ENCODE measurements around the gene SCN2B.

Gene SCN2B

DNA sequence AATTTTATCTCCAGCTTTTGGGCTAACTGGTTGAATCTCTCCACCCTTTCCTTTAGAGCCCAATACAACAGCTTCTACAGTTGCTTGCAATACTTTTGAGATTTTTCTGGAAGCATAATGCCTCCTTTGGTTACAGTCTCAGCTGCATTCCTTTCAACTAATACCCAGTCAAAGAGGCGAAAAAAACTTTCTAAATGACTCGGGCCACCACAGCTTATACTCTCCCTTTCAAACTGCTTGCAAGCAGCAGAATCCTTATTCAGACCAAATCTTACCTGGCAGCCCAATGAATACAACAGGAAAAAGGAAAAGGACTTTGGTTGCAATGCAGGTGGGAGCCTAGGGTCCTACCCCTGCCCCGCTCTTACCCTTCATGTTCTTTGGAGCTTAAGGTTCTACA lies 32.6 kb upstream of the SCN2B start:
- TF ChIP-seq, protein P1, sequence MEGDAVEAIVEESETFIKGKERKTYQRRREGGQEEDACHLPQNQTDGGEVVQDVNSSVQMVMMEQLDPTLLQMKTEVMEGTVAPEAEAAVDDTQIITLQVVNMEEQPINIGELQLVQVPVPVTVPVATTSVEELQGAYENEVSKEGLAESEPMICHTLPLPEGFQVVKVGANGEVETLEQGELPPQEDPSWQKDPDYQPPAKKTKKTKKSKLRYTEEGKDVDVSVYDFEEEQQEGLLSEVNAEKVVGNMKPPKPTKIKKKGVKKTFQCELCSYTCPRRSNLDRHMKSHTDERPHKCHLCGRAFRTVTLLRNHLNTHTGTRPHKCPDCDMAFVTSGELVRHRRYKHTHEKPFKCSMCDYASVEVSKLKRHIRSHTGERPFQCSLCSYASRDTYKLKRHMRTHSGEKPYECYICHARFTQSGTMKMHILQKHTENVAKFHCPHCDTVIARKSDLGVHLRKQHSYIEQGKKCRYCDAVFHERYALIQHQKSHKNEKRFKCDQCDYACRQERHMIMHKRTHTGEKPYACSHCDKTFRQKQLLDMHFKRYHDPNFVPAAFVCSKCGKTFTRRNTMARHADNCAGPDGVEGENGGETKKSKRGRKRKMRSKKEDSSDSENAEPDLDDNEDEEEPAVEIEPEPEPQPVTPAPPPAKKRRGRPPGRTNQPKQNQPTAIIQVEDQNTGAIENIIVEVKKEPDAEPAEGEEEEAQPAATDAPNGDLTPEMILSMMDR (conservative IDR thresholded peaks at IDR 0.05; ENCODE audit: low read depth, low read length), result no peak
- DNase-seq (ENCODE audit: low read depth), result no peak
- H3K4me3 ChIP-seq (ENCODE audit: low read length), result no peak overlapping the region

DNA sequence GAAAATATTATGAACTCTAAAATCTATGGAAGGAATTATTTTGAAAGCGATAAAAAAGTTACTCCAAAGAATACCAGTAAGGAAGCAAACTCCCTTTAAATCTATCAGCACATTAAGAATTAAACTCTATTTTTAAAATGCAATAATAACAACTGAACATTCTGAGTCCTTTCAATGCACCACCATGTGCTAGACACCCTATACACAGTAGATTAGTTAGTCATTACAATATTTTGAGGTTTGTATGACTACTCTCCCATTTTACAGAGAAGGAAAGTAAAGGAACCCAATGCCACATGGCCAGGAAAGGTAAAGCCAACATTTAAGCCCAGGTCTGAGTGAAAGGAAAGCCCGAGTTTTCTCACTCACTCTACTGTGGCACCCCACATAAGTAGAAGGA lies 30.6 kb upstream of the SCN2B start:
- no peak overlapping the region for H3K4me3 ChIP-seq (ENCODE audit: low read length)
- DNase-seq (ENCODE audit: low read depth), result no peak
- TF ChIP-seq, protein P1 (conservative IDR thresholded peaks at IDR 0.05; ENCODE audit: low read depth, low read length), result no peak

DNA sequence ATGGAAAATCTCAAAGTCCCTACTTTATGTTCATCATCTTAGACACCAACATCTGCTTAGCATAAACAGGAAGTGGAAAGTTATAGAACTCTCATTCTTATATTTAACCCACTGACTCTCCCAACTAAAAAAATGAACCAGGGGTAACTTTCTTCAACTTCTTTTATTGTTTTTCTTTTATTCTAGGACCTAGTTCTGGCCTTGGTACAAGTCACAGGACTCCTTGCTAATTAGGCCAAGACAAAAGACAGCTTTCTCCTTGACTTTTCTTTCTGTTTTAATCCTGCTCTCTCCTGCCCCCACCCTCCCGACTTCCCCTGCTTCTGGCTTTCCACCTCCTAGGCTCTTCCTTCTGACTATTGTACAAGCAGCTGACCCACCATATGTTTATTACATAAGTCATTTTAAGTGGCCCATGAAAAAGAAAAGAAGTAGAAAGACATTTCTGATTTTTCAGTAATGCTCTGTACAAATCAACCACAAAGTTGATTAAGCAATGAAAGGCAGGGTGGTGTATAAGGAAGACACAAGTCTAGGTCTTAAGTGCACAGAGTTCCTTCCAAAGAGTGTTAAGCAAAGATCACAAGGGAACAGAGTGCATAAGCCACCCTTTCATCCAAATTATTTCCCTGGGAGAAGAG lies 30.1 kb upstream of the SCN2B start:
- TF ChIP-seq, protein P1 (conservative IDR thresholded peaks at IDR 0.05; ENCODE audit: low read depth, low read length), result no peak
- DNase-seq (ENCODE audit: low read depth), result no peak
- H3K4me3 ChIP-seq (ENCODE audit: low read length), result no peak overlapping the region

DNA sequence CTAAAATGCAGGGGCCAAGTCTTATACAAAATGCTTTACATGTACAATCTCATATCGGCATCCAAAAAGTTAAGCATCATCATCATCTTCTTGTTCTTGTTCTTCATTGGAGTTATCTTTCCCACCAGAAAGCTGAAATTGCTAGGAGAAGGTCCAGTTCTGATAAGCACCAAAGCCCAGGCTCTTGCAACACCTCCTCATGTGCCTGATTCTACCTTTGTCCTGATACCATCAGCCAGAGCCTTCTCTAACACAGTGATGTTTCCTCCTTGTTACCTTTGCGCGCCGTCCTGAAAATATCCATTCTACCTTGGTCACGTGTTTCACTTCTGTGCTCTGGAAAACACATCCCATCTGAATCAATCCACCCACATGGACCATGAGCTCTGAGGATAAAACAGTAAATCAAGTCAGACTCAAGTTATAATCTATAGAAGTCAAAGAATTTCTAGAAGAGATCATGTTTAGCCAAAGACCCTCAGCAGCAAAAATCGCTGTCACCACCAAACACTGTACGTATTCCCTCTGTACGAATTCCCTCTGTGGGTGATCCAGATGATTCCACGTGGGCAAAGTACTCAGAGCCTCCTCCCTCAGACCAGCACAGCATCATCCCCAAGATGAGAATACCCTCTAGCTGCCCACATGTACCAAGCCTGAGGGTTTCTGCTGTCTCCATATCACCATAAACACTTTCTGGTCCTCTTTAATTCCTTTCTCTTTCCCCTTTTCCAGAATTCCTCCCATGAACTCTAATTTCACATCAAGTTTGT lies 29.4 kb upstream of the SCN2B start:
- DNase-seq (ENCODE audit: low read depth), result no peak
- H3K4me3 ChIP-seq (ENCODE audit: low read length), result no peak overlapping the region
- TF ChIP-seq, protein P1 (conservative IDR thresholded peaks at IDR 0.05; ENCODE audit: low read depth, low read length), result no peak

DNA sequence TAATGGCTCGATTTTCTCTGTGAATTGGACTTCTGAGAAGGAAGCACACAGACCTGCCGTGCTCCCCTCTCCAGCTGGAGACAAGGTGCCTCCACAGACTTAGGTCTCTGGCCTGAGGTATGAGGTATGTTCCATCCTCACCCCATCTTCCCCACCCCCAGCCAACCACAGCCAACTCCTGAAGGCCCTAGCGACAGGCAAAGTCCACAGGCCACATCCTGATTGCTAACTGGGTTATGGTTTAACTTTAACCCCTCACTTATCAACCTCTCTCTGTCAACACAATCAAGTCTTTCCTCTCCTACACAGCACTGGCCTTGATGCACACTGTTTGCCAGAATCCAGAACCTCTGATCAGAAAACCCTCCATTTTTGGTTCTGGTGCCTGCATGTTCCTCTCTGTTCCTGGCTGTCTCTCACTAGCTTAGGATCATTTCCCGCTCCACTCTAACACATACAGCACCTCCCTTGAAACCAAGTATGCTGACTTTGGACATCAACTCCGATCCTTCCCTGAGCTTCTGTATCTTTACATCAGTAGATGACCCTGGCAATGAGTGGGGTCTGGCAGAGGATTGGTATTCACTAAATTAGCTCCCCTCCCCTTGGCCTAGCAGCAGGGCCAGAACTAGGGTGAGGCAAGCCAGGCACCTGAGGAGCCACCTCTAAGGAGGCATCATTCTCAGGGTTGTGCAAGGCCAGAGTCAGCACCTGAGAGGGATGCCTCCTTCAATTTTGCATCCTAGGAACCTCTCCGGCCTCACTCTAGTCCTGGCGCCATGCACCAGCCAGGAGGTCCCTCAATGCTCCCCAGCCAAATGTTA lies 26.4 kb upstream of the SCN2B start:
- H3K4me3 ChIP-seq (ENCODE audit: low read length), result no peak overlapping the region
- DNase-seq (ENCODE audit: low read depth), result no peak
- TF ChIP-seq, protein P1 (conservative IDR thresholded peaks at IDR 0.05; ENCODE audit: low read depth, low read length), result no peak

DNA sequence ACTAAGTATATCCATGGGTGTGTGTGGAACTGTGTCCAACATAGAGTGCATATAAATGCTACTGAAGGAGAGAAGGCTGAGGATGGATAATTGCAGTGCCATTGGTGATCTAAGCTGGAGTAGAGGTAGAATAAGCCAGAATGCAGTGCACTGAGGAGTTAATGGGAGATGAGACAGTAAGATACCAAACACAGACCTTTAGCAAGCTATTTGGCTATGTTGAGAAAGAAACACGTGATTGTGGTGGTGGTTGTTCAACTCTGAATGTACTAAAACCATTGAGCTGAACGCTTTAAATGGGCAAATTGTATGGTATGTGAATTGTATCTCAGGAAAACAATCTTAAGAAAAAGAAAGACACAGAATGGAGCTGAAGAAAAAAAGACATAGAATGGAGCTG lies 25.5 kb upstream of the SCN2B start:
- TF ChIP-seq, protein P1 (conservative IDR thresholded peaks at IDR 0.05; ENCODE audit: low read depth, low read length), result no peak
- DNase-seq (ENCODE audit: low read depth), result no peak
- H3K4me3 ChIP-seq (ENCODE audit: low read length), result no peak overlapping the region

Data from retinal pigment epithelial cell (primary cell).